ENCODE results near the gene PLIN4.

The PLIN4 gene

GRCh38 chr19:4524808-4525562 lies 6.7 kb upstream of the PLIN4 start:
- DNase-seq, result peak; percentile 46 to 60

- no peak for DNase-seq
These were observed 5.2 kb upstream of the PLIN4 start for GRCh38 chr19:4523306-4524110.

- DNase-seq, result no peak
These were observed 4.2 kb upstream of the PLIN4 start for GRCh38 chr19:4522291-4523002.

DNA sequence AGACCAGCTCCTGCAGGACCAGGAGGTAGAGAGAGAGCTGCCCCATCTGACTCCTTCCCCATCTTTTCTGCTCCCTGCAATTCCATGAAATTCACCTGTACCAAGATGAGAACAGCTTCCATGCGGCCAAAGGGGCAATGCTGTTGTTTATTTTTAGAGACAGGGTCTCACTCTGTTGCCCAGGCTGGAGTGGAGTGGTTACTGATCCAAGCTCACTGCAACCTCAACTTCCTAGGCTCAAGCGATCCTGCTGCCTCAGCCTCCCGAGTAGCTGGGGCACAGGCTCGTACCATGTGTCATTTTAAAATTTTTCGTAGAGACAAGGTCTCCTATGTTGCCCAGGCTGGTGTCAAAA lies 3.6 kb upstream of the PLIN4 start:
- DNase-seq, result no peak

GRCh38 chr19:4521170-4521887 lies 3.0 kb upstream of the PLIN4 start:
- no peak for DNase-seq

- no peak for DNase-seq
These were observed 1.4 kb upstream of the PLIN4 start for GRCh38 chr19:4519521-4520277.

DNA sequence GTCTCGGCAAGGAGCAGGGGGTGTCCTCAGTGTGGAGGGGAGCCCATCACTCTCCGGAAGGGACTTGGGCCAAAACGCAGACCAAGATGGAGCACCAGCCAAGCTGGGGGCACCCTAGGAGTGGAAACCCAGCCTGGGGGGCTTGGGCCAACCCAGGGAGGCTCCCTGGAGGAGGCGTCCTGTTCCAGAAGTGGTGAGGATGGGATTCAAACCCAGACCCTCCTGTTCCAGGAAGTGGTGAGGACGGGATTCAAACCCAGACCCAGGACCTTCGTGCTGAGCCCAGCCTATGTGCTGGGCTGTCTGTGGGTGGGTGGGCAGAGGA lies 848 bp upstream of the PLIN4 start:
- DNase-seq, result no peak

- DNase-seq, result no peak
These were observed 732 bp downstream of the PLIN4 start for GRCh38 chr19:4517451-4518057.

DNA sequence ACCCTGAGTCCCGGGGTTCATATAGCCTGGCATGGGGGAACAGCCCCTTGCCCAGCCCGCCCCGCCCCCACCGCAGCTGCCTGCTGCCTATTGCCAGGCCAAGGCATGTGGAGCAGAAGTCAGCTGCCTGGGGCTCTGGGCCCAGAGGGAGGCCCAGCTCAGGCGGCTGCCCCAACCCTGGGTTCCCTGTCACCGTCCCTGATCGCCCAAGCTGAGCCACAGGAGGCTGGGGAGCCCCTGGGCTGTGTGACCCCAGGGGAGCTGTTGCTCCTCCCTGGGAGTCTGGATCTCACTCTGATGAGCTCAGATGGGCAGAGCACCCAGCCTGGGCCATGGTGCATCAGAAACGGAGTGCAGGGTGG lies 1.4 kb downstream of the PLIN4 start:
- DNase-seq, result no peak

DNA sequence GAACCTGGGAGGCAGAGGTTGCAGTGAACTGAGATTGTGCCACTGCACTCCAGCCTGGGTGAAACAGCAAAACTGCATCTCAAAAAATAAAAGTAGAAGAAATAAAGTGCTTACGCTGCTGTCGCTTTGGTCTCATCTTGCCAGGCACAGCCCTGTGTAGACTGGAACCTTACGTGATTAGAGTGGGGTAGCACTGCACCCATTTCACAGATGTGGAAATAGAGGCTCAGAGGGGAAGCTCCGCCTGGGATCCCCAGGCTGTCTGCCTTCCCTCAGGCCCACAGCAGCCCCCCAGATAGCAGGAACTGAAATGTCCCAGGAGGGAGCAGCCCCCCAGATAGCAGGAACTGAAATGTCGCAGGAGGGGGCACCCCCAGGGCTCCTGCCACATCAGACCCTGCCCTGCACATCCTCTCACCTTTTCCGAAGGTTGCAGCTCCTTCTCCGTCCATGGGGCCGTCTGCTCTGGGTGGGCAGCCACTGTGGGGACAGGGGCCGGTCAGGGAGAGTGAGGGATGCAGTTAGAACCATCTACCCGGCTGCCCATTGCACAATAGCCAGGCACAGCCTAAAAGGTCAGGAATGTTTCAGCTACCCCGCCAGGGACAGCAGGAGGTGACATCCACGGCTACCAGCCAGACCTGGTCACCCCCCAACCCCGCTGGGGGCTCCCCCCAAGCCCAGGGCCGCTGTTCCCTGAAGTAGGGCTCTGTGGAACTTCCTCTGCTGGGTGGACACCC lies 1.9 kb downstream of the PLIN4 start:
- DNase-seq, result no peak

DNA sequence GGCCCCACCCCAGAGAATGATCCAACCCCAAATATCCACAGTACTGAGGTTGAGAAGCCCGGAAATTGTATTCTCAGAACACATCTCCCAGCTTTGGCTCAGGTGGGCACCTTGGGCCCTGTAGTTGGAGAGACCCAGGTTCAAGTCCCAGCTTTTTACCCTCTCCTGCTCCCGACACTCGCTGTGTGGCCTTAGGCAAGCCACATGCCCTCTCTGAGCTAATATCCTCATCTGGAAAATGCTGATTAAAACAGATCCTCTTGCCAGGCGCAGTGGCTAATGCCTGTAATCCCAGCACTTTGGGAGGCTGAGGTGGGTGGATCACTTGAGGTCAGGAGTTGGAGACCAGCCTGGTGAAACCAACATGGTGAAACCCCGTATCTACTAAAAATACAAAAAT lies 2.6 kb downstream of the PLIN4 start:
- DNase-seq, result no peak

GRCh38 chr19:4513248-4513647 lies 5.0 kb downstream of the PLIN4 start:
- no peak for DNase-seq

DNA sequence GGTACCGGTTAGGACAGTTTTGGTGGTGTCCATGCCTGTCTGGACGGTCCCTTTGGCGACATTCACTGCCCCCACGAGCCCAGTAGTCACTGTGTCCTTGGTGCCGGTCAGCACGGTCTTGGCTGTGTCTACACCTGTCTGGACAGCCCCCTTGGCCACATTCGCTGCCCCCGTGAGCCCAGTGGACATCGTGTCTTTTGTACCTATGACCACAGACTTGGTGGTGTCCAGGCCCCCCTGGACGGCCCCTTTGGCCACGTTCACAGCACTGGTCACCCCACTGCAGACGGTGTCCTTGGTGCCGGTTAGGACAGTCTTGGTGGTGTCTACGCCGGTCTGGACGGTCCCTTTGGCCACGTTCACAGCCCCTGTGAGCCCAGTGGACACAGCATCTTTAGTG lies 6.2 kb downstream of the PLIN4 start:
- DNase-seq, result no peak

DNA sequence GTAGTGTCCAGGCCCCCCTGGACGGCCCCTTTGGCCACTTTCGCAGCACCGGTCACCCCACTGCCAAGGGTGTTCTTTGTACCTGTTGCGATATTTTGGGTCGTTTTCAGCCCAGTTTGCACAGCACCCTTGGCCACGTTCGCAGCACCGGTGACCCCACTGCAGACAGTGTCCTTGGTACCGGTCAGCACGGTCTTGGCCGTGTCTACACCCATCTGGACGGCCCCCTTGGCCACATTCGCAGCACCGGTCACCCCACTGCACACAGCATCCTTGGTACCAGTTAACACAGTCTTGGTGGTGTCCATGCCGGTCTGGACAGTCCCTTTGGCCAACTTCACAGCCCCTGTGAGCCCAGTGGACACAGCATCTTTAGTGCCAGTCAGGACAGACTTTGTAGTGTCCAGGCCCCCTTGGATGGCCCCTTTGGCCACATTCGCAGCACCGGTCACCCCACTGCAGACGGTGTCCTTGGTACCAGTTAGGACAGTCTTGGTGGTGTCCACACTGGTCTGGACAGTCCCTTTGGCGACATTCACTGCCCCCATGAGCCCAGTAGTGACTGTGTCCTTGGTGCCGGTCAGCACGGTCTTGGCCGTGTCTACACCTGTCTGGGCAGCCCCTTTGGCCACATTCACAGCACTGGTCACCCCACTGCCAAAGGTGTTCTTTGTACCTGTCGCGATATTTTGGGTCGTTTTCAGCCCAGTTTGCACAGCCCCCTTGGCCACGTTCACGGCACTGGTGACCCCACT lies 6.8 kb downstream of the PLIN4 start:
- DNase-seq, result no peak

DNA sequence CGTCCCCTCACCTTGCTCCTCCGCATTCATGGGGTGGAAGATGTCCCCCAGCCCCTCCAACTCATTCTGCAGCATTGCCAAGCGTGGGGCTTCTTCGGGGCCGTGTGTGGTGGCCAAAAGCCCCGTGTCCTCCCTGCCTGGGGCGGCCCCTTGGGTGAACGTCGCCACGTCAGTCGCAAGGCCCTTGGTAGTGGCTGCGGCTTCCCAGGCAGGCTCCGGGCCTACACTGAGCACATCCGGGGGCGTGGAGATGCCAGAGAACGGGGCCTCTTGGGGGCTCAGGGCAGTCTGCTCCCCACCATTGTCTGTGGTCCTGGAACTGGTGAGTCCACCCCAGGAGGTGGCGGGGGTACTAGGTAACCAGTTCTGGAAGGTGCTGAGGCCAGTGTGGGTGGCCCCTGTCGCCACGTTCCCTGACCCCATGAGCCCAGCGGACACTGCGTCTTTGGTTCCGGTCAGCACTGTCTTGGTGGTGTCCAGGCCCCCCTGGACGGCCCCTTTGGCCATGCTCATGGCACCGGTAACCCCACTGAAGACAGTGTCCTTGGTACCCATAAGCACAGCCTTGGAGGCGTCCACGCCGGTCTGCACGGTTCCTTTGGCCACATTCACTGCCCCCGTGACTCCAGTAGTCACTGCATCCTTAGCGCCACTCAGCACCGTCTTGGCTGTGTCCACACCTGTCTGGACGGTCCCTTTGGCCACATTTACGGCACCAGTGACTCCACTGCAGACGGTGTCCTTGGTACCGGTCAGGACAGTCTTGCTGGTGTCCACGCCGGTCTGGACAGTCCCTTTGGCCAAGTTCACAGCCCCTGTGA lies 7.6 kb downstream of the PLIN4 start:
- no peak for DNase-seq

- DNase-seq, result no peak
These were observed 9.6 kb downstream of the PLIN4 start for GRCh38 chr19:4508698-4509097.

DNA sequence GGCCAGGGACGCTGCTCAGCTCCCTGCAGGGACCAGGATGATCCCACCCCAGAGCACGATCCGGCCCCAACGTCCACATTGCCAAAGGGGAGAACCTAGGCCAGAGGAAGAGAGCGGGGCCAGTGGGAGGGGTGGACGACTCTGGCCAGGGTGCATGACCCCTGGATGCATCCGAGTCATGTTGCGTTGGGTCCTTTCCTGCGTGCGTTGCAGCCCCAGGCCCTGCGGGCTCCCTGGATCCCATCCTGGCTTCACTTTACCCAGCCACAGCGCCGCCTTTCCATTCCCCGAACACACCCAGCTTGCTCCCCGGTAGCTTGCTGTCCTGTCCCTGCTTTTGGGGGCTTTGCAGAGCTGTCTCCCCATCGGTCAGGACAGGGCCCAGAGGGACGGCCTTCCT lies 10.5 kb downstream of the PLIN4 start:
- no peak for DNase-seq

DNA sequence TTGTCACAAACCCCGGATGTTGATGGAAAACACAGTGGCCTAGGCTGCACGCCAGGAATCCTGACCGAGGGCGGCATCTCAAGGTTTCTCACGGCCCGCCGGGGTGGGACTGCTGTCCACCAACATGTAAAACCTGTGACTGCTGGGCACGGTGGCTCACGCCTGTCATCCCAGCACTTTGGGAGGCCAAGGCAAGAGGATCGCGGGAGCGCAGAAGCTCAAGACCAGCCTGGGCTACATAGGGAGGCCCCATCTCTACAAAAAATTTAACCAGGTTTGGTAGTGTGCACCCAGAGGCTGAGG lies 11.2 kb downstream of the PLIN4 start:
- DNase-seq, result no peak

DNA sequence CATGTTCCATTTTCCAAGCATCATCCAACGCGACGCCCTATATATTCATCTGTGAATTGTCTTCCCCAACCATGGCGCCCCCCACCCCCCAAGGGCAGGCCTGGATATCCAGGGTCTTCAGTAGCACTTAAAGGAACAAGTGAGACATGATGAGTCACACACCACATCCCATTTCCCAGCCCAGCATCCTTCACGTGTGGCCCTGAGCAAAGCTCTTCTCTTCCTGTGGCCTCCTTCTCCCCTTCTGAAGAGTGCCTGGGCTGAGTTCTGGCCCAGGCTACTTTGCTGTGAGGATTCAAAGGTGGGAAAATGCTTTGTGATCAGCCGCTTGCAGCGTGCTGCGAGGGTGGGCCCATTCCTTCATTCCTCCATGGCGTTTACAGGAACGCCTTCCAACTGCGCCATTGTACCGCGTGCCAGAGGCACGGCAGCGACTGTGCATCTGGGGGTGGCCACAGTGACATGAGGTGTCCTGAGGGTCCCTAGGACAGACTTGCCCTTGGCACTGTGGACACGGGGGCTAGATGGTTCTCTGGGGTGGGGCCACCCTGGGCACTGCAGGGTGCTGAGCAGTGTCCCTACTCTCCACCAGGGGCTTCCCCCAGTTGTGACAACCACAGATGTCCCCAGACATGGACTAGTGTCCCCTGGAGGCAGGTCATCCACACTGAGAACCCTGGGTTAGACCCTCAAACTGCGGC lies 11.7 kb downstream of the PLIN4 start:
- DNase-seq, result no peak

Data from NCI-H524 (cell line).